Thoracic aorta (tissue), 2 donors: ENCODE results near the gene UGT2A1. TPM values are rescaled to one million over a fixed set of nuclear protein-coding genes. Genes with fewer than 3 reads are reported as not detected.
"Not testable (repeated sequence)": the region's sequence is repeated elsewhere in the genome, so short reads cannot be mapped to it uniquely, and the experiment has no call there.

Experiments
- ATAC-seq: fragments of 150-250 bp; one replicate; pipeline ENCODE4 v1.8.0; 2017; ENCODE audit warnings: low read depth; ENCODE audit not compliant: insufficient number of reproducible peaks, low FRiP score
- DNase-seq: peaks from one replicate; pipeline ENCODE4 v3.0.0-alpha.2; 2020; ENCODE audit warnings: low spot score
- H3K27ac ChIP-seq, 2 donors: fragments of 200-600 bp; sonication (generic); 1 replicate in 1 of 2; 2 replicates in 1 of 2; pipeline ENCODE4 v1.5.1; 2016; ENCODE audit warnings: mild to moderate bottlenecking in 2 of 2, moderate library complexity in 2 of 2
- H3K27me3 ChIP-seq: fragments of 200-600 bp; sonication (generic); replicated peaks from 2 replicates; pipeline ENCODE4 v1.6.0; 2016; ENCODE audit warnings: mild to moderate bottlenecking; ENCODE audit not compliant: insufficient read depth
- H3K36me3 ChIP-seq: fragments of 200-600 bp; sonication (generic); one replicate; pipeline ENCODE4 v1.5.1; 2016
- H3K4me1 ChIP-seq, 2 donors: fragments of 200-600 bp; sonication (generic); 1 replicate in 1 of 2; 2 replicates in 1 of 2; pipeline versions ENCODE4 v1.5.1 to v1.6.0; 2016; ENCODE audit warnings: low read depth in 2 of 2, mild to moderate bottlenecking in 1 of 2; ENCODE audit not compliant: control insufficient read depth in 1 of 2
- H3K4me3 ChIP-seq: fragments of 200-600 bp; sonication (generic); 2 replicates; pipeline ENCODE4 v1.5.1; 2016; ENCODE audit warnings: mild to moderate bottlenecking
- H3K9me3 ChIP-seq: fragments of 200-600 bp; sonication (generic); 2 replicates; pipeline ENCODE4 v1.5.1; 2016
- total RNA-seq, 2 donors: library from RNA; depleted of rRNA; stranded (reverse); fragments of >200 nt; gene quantifications; one replicate each; pipeline versions ENCODE4 v1.1.0 to v1.2.3, GENCODE V29; 2016
- TF ChIP-seq, protein P1 (sequence below): fragments of 200-600 bp; sonication (generic); IDR thresholded peaks from one replicate; pipeline ENCODE4 v1.5.1; 2019; ENCODE audit warnings: antibody characterized with exemption

The UGT2A1 gene
- total RNA-seq, 2 donors from 2014 or later, result not detected

GRCh38 chr4:69684804-69685203, 31.8 kb upstream of the UGT2A1 start:
- DNase-seq (no peak), ATAC-seq (no peak)
- no peaks in the 10 kb centered on the region for H3K27me3 ChIP-seq
- H3K4me3 ChIP-seq, result no peak overlapping the region
- no peaks in the 10 kb centered on the region for H3K4me1 ChIP-seq
- H3K36me3 ChIP-seq, result no peaks in the 10 kb centered on the region
- TF ChIP-seq, protein P1, sequence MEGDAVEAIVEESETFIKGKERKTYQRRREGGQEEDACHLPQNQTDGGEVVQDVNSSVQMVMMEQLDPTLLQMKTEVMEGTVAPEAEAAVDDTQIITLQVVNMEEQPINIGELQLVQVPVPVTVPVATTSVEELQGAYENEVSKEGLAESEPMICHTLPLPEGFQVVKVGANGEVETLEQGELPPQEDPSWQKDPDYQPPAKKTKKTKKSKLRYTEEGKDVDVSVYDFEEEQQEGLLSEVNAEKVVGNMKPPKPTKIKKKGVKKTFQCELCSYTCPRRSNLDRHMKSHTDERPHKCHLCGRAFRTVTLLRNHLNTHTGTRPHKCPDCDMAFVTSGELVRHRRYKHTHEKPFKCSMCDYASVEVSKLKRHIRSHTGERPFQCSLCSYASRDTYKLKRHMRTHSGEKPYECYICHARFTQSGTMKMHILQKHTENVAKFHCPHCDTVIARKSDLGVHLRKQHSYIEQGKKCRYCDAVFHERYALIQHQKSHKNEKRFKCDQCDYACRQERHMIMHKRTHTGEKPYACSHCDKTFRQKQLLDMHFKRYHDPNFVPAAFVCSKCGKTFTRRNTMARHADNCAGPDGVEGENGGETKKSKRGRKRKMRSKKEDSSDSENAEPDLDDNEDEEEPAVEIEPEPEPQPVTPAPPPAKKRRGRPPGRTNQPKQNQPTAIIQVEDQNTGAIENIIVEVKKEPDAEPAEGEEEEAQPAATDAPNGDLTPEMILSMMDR, result no peak
- H3K9me3 ChIP-seq, result no peaks in the 10 kb centered on the region
- H3K27ac ChIP-seq, result no peak overlapping the region

- no peaks in the 10 kb centered on the region for H3K4me1 ChIP-seq
- H3K9me3 ChIP-seq, result no peaks in the 10 kb centered on the region
- no peaks in the 10 kb centered on the region for H3K27me3 ChIP-seq
- ATAC-seq (no peak), DNase-seq (no peak)
- H3K4me3 ChIP-seq, result no peak overlapping the region
- H3K27ac ChIP-seq, result no peak overlapping the region
- H3K36me3 ChIP-seq, result no peaks in the 10 kb centered on the region
- TF ChIP-seq, protein P1, result no peak
Observed at GRCh38 chr4:69668680-69669079, 15.6 kb upstream of the UGT2A1 start.

DNA sequence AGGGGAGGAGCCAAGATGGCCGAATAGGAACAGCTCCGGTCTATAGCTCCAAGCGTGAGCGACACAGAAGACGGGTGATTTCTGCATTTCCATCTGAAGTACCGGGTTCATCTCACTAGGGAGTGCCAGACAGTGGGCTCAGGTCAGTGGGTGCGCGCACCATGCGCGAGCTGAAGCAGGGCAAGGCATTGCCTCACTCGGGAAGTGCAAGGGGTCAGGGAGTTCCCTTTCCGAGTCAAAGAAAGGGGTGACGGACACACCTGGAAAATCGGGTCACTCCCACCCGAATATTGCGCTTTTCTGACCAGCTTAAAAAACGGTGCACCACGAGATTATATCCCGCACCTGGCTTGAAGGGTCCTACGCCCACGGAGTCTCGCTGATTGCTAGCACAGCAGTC, 11.0 kb upstream of the UGT2A1 start:
- not testable (repeated sequence) for H3K27ac ChIP-seq, H3K4me1 ChIP-seq, ATAC-seq, H3K36me3 ChIP-seq, DNase-seq, H3K4me3 ChIP-seq, H3K9me3 ChIP-seq, H3K27me3 ChIP-seq

DNA sequence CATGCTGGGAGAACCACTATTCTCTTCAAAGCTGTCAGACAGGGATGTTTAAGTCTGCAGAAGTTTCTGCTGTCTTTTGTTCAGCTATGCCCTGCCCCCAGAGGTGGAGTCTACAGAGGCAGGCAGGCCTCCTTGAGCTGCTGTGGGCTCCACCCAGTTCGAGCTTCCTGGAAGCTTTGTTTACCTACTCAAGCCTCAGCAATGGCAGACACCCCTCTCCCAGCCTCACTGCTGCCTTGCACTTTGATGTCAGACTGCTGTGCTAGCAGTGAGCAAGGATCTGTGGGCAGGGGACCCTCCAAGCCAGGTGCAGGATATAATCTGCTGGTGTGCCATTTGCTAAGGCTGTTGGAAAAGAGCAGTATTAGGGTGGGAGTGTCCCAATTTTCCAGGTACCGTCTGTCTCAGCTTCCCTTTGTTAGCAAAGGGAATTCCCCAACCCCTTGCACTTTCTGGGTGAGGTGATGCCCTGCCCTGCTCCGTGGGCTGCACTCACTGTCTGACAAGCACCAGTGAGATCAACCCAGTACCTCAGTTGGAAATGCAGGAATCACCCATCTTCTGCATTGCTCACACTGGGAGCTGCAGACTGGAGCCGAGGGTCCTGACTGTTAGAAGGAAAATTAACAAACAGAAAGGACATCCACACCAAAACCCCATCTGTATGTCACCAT, 8.2 kb upstream of the UGT2A1 start:
- not testable (repeated sequence) for H3K27ac ChIP-seq, ATAC-seq, DNase-seq, H3K4me3 ChIP-seq, H3K9me3 ChIP-seq, H3K4me1 ChIP-seq, H3K27me3 ChIP-seq, H3K36me3 ChIP-seq

DNA sequence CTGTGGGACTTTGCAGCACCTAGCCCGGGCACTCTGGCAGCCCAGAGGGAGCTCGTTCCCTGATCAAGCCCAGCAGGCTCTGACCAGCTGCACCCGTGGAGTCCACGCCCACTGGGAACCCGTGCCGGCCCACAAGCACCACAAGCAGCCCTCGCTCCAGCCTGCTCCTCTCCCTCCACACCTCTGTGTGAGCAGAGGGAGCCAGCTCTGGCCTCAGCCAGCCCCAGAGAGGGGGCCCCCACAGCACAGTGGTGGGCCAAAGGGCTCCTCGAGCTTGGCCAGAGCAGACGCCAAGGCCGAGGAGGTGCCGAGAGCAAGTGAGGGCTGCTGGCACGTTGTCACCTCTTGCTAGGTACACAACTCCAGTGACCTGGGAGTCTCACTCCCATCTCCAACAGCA, 5.1 kb upstream of the UGT2A1 start:
- H3K4me1 ChIP-seq, result no peaks in the 10 kb centered on the region
- no peak overlapping the region for H3K4me3 ChIP-seq
- no peaks in the 10 kb centered on the region for H3K36me3 ChIP-seq
- no peak overlapping the region for H3K27ac ChIP-seq
- no peak for ATAC-seq
- no peaks in the 10 kb centered on the region for H3K27me3 ChIP-seq
- no peak for DNase-seq
- TF ChIP-seq, protein P1, result no peak
- H3K9me3 ChIP-seq, result no peaks in the 10 kb centered on the region

- Histone ChIP-seq H3K27ac (no peak overlapping the region), H3K27me3 (no peaks in the 10 kb centered on the region), H3K36me3 (no peaks in the 10 kb centered on the region), H3K9me3 (no peaks in the 10 kb centered on the region), H3K4me3 (no peak overlapping the region), H3K4me1 (no peaks in the 10 kb centered on the region)
- no peak for ATAC-seq
- no peak for DNase-seq
- TF ChIP-seq, protein P1, result no peak
Observed at GRCh38 chr4:69656653-69657158, 3.7 kb upstream of the UGT2A1 start.
